GM18526 (cell line): ENCODE results near the gene ADGRG3.

Experiments
- POLR2A ChIP-seq: IDR thresholded peaks from 3 replicates; pipeline ENCODE4 v1.6.1; 2011; ENCODE audit not compliant: insufficient read length; ENCODE audit errors: extremely low read depth

Gene ADGRG3, protein sequence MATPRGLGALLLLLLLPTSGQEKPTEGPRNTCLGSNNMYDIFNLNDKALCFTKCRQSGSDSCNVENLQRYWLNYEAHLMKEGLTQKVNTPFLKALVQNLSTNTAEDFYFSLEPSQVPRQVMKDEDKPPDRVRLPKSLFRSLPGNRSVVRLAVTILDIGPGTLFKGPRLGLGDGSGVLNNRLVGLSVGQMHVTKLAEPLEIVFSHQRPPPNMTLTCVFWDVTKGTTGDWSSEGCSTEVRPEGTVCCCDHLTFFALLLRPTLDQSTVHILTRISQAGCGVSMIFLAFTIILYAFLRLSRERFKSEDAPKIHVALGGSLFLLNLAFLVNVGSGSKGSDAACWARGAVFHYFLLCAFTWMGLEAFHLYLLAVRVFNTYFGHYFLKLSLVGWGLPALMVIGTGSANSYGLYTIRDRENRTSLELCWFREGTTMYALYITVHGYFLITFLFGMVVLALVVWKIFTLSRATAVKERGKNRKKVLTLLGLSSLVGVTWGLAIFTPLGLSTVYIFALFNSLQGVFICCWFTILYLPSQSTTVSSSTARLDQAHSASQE

DNA sequence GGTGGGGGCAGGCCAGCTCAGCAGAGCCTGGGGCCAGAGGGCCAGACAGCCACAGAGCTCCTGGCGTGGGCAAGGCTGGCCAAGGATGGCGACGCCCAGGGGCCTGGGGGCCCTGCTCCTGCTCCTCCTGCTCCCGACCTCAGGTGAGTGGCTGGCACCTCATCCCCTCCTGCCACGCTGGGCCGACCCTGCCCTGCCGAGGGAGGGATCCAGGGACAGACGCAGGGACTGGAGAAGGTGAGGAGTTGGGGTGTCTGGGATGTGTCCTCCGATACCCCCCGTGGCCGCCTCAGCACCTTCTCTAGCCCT lies at the start of gene ADGRG3:
ADGRG3 (plus strand) TSS at position 44 of the 309 bp plus-strand sequence; CDS start at position 86, 42 bp downstream.
- no peak for TF ChIP-seq POLR2A

DNA sequence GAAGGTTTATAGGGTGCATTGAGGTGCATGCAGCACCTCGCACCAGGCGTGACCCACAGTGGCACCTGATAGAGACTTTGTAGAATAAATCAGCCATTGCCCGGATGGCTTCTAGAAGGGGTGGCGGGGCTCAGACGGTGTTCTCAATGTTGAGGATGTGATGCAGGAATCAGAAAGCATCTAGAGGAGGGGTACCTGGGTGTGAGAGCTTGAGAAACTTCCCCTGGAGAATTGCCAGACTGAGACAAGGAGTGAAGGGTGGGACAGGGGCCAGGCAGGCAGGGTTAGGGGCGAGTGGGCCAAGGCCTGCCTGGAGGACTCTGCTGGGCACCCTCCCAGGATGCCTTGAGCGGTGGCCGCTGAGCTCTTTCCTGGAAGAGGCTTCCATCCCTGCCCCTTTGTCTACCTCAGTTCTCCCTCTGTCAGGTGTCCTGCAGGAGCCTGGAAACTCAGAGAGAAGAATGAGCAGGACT lies 48.9 kb upstream of the ADGRG3 start:
- TF ChIP-seq POLR2A, result no peak

DNA sequence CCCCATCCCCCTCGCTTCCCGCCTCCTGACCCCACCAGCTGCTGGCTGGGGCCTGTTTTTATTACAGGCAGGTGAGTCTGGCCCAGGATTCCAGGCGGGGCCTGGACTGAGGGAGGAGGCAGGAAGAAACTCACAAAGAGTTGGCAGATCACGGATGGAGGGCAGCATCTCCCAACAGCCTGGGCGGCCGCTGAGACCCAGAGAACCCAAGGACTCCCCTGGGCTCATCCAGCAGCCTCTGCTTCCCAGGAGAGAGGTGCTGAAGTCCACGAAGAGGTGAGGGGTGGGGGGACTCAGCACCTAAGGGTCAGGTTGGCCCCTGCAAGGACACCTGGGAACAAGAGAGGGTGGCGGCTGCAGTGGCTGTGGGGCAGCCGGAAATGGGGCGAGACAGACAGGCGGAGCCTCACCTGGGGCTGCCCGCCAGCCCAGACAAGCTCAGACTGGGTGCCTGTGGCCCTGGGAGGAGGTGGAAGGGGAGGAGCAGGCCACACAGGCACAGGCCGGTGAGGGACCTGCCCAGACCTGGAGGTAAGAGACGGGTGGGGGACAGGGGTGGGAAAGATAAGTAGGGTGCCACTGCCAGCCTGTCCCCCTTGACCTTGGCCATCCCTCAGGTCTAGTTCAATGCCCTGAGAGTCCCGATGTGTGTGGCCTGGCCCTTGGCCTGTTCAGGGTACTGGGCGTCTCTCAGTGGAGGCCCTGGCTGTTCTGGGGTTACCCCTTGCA lies 48.3 kb upstream of the ADGRG3 start:
- TF ChIP-seq POLR2A, result no peak

DNA sequence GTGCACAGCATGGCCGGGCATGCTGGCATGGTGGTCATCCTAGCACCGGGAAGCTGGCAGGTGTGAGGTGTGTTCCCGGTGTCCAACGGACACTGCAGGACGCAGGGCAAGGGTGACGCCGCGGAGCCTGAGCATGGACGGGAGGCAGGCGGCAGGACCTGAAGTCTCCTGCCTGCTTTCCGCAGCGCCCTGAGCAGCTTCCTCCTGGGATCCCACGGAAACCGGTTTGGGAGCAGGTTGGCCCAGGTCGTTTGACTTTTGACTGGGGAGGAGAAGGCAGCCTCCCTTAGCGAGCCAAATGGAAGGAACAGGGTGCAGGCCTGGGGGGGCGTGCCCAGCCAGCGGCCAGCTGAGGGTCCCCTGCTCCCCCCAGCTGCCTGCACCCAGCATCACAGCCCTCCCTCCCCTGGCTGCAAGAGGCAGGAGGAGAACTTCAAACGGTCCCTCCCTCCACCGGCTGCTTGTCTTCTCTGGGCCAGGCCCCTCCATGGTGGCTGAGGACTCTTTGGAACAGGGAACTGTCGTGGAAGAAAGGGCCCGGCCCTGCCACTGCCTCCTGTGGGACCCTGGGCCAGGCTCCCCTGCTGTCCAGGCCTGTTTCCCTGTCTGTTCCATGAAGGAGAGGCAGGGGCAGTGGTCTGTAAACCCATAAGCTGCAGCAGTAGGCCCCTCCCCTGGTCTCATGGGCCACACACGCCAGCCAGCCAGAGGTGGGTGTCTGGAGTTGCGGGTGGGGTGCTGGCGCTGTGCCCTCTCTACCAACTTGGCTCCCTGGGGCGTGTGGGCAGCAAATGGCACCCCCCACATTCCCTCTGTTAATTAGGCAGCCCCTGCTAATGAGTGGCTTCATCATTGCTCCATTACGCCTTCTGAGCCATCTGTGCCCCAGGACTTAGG lies 47.5 kb upstream of the ADGRG3 start:
- TF ChIP-seq POLR2A, result no peak

DNA sequence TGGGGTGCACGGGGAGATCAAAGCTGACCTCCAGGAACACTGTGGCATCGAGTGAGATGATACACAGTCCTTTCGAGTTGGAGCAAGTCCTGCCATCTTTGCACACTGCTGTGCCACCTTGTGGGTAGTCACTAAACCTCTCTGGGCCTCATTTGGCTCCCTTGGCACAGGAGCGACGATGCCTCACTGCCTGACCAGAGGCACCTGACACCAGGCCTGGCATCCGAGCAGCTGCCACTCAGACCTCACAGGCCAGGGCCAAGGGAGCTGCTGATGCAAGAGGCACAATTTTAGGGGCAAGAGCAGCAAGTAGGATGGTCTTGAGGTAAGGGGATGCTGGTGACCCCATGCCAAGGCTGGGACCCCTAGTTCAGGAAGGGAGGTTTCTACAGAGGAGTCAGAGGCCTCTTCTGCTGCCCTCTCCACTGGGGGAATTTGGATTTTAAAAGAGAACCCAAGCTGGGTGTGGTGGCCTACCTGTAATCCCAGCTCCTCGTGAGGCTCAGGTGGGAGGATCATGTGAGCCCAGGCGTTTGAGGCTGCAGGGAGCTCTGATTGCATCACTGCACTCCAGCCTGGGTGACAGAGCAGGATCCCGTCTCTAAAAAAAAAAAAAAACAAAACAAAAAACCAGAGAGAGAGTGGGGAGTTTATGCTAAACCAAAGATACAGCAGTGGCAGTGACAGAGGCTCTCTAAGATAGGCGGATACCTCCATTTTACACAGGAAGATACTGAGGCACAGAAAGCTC lies 46.4 kb upstream of the ADGRG3 start:
- TF ChIP-seq POLR2A, result no peak

DNA sequence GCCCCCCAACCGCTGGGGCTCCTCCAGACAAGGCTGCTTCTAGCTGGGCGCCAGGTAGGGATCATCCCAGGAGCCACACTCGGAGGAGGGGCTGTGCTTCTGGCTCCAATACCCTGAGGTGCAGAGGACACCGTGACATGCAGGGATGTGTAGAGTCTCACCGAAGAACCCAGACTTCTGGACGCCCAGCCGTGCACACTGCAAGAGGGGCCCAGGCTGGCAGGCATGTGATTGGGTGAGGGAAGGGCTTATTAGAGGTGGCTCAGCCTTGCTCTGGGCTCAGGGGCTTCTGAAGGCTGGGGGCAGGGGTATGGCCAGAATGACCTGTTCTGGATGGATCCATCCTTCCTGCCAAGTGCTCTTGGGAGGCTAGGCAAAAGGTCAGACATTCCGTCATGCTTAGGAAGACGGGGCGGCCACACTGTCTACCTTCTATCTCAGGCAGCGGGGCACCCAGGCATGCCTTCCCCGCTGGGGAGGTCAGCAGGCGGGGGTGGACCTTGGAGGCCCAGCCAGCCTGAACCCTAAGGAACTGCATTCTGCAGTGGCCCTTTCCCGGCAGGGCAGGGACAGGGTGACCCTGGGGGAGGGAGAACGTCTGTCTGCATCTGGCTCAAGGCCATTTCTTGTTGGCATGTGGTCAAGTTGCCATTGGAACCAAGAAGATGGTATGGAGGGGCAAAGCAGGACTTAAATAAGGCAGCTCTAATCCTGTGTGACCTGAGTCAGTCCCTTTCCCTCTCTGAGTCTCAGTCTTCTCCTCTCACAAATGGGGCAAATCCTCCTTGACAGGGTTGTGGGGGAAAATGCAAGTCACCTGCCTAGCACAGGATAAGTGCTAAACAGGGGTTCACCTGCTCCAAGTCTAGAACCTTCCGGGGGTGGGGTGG lies 45.5 kb upstream of the ADGRG3 start:
- TF ChIP-seq POLR2A, result no peak

DNA sequence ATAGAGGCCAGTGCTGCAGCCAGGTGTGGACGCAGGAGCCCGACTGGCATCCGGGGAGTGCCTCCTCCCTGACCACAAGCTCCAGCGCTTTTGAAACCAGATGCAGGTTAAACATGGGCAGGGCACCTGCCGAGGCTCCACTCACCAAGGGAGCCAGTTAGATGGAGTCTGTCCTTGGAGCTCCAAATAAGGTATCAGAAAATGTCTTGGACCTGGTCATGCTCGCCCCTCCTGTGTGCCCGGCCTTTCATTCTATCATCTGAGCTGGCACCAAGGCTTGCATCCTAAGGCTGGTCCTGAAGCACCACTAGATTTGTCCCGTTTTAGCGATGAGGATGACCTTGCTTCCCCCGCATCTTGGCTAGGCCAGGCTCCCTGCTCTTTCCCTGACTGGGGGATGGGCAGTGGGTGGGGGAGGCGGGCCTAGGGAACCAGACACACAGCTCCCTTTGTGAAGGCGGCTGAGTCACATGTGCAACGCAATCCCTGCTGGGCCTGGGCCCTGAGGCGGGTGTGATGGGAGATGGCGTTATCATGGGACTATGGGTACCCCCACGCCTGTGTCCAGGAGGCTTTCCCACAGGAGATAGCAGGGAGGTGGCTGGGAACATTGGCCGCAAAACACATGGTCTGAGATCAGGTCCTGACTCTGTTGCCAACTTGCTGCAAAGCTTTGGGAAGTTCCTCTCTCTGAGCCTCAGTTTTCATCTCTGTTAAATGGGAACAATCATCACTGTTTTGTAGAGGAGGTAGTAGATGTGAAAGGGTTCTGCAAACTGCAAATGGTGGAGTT lies 44.7 kb upstream of the ADGRG3 start:
- no peak for TF ChIP-seq POLR2A

DNA sequence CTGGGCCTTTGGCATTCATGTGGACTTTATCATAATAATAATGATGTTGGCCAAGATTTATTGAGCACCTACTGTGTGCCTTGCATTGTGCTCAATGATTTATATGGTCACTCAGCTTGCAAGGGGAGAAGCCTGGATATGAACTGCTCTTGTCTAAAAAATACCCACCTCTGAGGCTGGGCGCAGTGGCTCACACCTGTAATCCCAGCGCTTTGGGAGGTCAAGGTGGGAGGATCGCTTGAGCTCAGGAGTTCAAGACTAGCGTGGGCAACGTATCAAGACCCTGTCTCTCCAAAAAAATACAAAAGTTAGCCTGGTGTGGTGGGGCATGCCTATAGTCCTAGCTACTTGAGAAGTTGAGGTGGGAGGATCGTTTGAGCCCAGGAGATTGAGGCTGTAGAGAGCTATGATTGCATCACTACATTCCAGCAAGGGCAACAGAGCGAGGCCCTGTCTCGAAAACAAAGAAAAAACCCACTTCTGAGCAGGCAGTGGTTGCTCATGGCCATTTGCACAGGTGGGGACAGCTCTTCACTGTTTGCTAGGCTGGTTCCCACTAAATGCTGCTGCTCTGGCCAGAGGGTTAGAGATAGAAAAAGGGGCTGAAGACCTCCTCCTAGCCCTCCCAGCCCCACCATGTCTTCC lies 43.9 kb upstream of the ADGRG3 start:
- no peak for TF ChIP-seq POLR2A

DNA sequence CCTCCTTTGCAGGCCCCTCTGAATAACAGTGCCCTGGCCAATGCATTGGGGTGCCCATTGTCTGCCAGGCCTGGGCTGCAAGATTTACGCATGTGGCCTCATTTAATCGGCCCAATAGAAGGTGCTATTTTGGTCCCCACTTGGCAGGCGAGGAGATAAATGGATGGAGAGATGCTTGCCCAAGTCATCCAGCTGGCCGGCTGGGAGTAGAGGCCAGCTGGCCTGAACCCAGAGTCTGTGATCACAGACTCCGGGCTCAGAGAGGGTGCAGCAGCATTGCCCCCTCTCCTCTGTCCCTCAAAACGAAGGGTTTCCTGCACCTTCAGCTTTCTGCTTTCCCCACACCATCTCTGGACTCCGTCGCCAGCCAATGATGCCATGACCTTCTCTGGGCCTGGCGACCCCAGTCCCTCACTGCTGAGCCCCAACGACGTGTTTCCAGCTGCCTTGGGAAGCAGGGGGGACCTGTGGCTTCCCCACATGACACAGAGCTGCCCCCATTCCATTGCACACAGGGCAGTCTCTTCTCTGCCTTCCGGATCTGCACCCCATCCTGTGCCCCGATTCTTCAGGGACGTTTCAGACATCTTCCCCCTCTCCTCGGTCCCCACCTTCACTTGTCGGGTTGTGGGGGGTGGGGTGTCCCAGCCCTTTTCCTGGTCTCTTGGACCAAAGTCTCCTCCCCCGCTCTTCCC lies 43.2 kb upstream of the ADGRG3 start:
- TF ChIP-seq POLR2A, result no peak

DNA sequence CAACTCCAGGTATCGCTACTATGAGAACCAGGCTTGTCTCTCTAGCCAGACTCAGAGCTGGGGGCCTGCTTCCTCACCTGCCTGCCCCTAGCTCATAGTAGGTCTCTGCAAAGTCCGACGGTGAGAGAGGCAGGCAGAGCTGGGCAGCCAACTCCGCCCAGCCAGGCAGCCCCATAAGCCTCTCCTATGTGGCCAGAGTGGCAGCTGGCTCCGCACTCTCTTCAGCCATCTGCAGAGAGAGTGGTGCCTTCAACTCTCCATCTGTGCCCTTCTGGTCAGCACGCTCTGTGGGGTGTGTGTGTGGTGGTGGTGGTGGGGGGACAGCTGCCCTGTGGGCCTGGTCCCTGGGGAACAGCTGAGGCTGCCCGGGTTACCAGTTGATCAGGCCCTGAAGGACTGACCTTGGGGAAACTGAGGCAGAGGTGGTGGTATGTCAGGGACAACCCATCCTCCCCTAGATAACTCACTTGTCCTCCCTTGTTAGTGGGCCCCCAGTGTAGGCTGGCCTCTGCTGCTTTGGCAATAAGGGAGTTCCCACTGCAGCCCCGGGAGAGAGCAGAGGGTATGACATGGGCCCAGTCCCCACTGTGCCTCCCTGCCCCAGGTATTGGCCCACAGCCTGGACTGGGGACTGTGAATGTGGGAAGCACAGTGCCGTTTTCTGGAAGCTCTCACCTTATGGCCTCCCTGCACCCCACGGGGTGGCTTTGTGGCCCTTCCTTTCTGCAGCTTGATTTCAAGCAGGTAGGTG lies 41.5 kb upstream of the ADGRG3 start:
- no peak for TF ChIP-seq POLR2A
